Pancreas (tissue), 10 donors: ENCODE results near the gene PPM1L. TPM values are rescaled to one million over a fixed set of nuclear protein-coding genes. Genes with fewer than 3 reads are reported as not detected.

Experiments
- ATAC-seq, 4 donors: fragments of 200-7000 bp; cut with Tn5 transposase; one replicate each; pipeline versions ENCODE4 v1.8.0 to v1.9.1; 2020; ENCODE audit warnings: mild to moderate bottlenecking in 4 of 4, moderate library complexity in 4 of 4
- DNase-seq, 6 donors: peaks; one replicate each; pipeline ENCODE4 v3.0.0-alpha.2; 2020
- FAIRE-seq: peaks from 2 replicates; lab custom pipeline; 2012; peaks lifted over from hg19 to GRCh38; lab: Jason Lieb, UNC
- H3K27ac ChIP-seq, 4 donors: fragments of 200-600 bp; sonication (generic); 1 replicate in 3 of 4; 2 replicates in 1 of 4; pipeline versions ENCODE4 v1.5.0 to v1.8.0; 2020
- H3K27me3 ChIP-seq, 4 donors: fragments of 200-600 bp; one replicate each; pipeline ENCODE4 v1.8.0; 2021
- H3K36me3 ChIP-seq, 3 donors: fragments of 200-600 bp; sonication (generic) in 1 of 3; one replicate each; pipeline versions ENCODE4 v1.5.0 to v1.8.0; 2020 to 2021
- H3K4me1 ChIP-seq, 3 donors: fragments of 200-600 bp; one replicate each; pipeline ENCODE4 v1.8.0; 2021
- H3K4me3 ChIP-seq, 4 donors: fragments of 200-600 bp; sonication (generic) in 2 of 4; one replicate each; pipeline versions ENCODE4 v1.5.0 to v1.8.0; 2020 to 2021
- H3K9me3 ChIP-seq, 4 donors: fragments of 200-600 bp; one replicate each; pipeline ENCODE4 v1.8.0; 2021
- CTCF ChIP-seq, 4 donors: fragments of 200-600 bp; sonication (generic) in 3 of 4; IDR thresholded peaks; one replicate each; pipeline versions ENCODE4 v1.5.0 to v1.8.0; 2021; ENCODE audit warnings: antibody characterized with exemption in 4 of 4
- WGBS, 2 donors: extraction: QIAGEN DNeasy Blood & Tissue Kit; methylation state at CpG; one replicate each; pipeline ENCODE4 v1.1.7; 2013; 5-methylcytosine and 5-hydroxymethylcytosine counted together
- intact Hi-C, 3 donors: fragments of 100-400 bp; cut with DNase I; formaldehyde crosslinking; loops; one replicate each; pipeline versions ENCODE4 v1.11.1 to v1.14.2; 2022
- polyA plus RNA-seq, 2 donors: library from polyadenylated mRNA; stranded (reverse); fragments of 200-250 nt; gene quantifications; one replicate each; pipeline ENCODE4 v1.2.3, GENCODE V29; 2013
- total RNA-seq, 6 donors: library from RNA; stranded (reverse); fragmentation: NEBNext Ultra II Directional in 4 of 6; extraction: Animal tissue kit (Norgen Biotek cat#: 25700) in 4 of 6; gene quantifications; one replicate each; pipeline versions ENCODE4 v1.2.1 to v1.2.4, GENCODE V29; 2021 to 2023
- donor health status: healthy with polysubstance abuse.
- donor health status: DM: no; HTN: no; CAD: no; lungs with moderate emphysema.
- donor health status: DM: no; HTN: no; CAD: no.
- donor health status: control.
- donor health status: control.
- donor health status: Bipolar disorder and iron deficiency.
- donor health status: DM: yes; HTN: yes; CAD: no.
- donor health status: DM: no; HTN: no; CAD: no.
- donor health status: DM: no; HTN: no; CAD: no.
- donor health status: DM: yes; HTN: yes; CAD: no.

The PPM1L gene
- total and polyA plus RNA-seq, 8 donors = 2.3 to 12.3 (median 6.4) TPM

- intact Hi-C loops = no loop called here
- 71 to 88% methylated on average over 1 of the region's 1 CpG for WGBS, 2 donors
- Histone ChIP-seq H3K27me3 (no peaks in the 10 kb centered on the region), H3K9me3 (no peaks in the 10 kb centered on the region), H3K27ac (no peak overlapping the region), H3K36me3 (no peaks in the 10 kb centered on the region), H3K4me1 (no peaks in the 10 kb centered on the region), H3K4me3 (no peak overlapping the region)
- DNase-seq (no peak), FAIRE-seq (no peak), ATAC-seq (no peak)
- TF ChIP-seq CTCF (IDR thresholded peaks at IDR 0.05) = no peak
Observed at GRCh38 chr3:160960568-160960967, 204.5 kb downstream of the PPM1L start.

GRCh38 chr3:160963949-160964348 is 207.9 kb downstream of the PPM1L start:
- ATAC-seq = no peak
- FAIRE-seq = no peak
- WGBS, 2 donors = 25 to 31% methylated on average over 1 of the region's 1 CpG

GRCh38 chr3:160968761-160969160 is 212.7 kb downstream of the PPM1L start:
- no peak for ATAC-seq
- Histone ChIP-seq H3K4me1 (no peaks in the 10 kb centered on the region), H3K27me3 (no peaks in the 10 kb centered on the region), H3K27ac (no peak overlapping the region), H3K9me3 (no peaks in the 10 kb centered on the region), H3K36me3 (no peaks in the 10 kb centered on the region), H3K4me3 (no peak overlapping the region)
- no peak for TF ChIP-seq CTCF (IDR thresholded peaks at IDR 0.05)
- WGBS, 2 donors = 38 to 44% methylated on average over 2 of the region's 2 CpGs
- no peak for FAIRE-seq
- DNase-seq = no peak
- intact Hi-C loops = no loop called here

More at GRCh38 chr3:160963949-160964348, 207.9 kb downstream of the PPM1L start:
- H3K36me3 ChIP-seq = no peaks in the 10 kb centered on the region
- no peak for TF ChIP-seq CTCF (IDR thresholded peaks at IDR 0.05)
- H3K4me1 ChIP-seq = no peaks in the 10 kb centered on the region
- no peak overlapping the region for H3K4me3 ChIP-seq
- no peaks in the 10 kb centered on the region for H3K27me3 ChIP-seq
- H3K27ac ChIP-seq = no peak overlapping the region
- intact Hi-C loops = no loop called here
- no peak for DNase-seq
- H3K9me3 ChIP-seq = no peaks in the 10 kb centered on the region

GRCh38 chr3:160973067-160973809 is 217.2 kb downstream of the PPM1L start:
- no peaks in the 10 kb centered on the region for H3K9me3 ChIP-seq
- H3K36me3 ChIP-seq = no peaks in the 10 kb centered on the region
- intact Hi-C loops = no loop called here
- H3K27me3 ChIP-seq = no peaks in the 10 kb centered on the region
- no peak for TF ChIP-seq CTCF (IDR thresholded peaks at IDR 0.05)
- no peaks in the 10 kb centered on the region for H3K4me1 ChIP-seq
- FAIRE-seq (no peak), ATAC-seq (no peak), DNase-seq (no peak)
- 47 to 56% methylated on average over 2 of the region's 2 CpGs for WGBS, 2 donors
- no peak overlapping the region for H3K27ac ChIP-seq
- H3K4me3 ChIP-seq = no peak overlapping the region

- Histone ChIP-seq H3K27me3 (no peaks in the 10 kb centered on the region), H3K4me3 (no peak overlapping the region), H3K36me3 (no peaks in the 10 kb centered on the region), H3K27ac (no peak overlapping the region), H3K4me1 (no peaks in the 10 kb centered on the region), H3K9me3 (no peaks in the 10 kb centered on the region)
- no peak for DNase-seq
- peak in 2 of 4 donors; percentile 34 to 39 for ATAC-seq
- intact Hi-C loops = no loop called here
- FAIRE-seq = no peak
- TF ChIP-seq CTCF (IDR thresholded peaks at IDR 0.05) = no peak
Observed at GRCh38 chr3:160977773-160978172, 221.7 kb downstream of the PPM1L start.
